BJ (cell line): Measurements from ENCODE around the gene CNKSR1. TPM values are rescaled to one million over a fixed set of nuclear protein-coding genes. Genes with fewer than 3 reads are reported as not detected.

ENCODE experiments used
- CTCF ChIA-PET: fragments of 350-600 bp; formaldehyde crosslinking; extraction: SDS; loops from one replicate; lab custom pipeline; 2021; ENCODE audit warnings: antibody characterized with exemption, inconsistent platforms; lab: Yijun Ruan, JAX
- POLR2A ChIA-PET: fragments of 300-600 bp; sonication (Branson Sonifier 250); formaldehyde crosslinking; extraction: SDS; loops from one replicate; lab custom pipeline; 2021; ENCODE audit warnings: antibody characterized with exemption; lab: Charles Lee
- DNase-seq: peaks from one replicate; pipeline ENCODE4 v3.0.0-alpha.2; 2011; ENCODE audit warnings: low read depth
- H3K27me3 ChIP-seq: 2 replicates; pipeline ENCODE4 v1.6.0; 2011; ENCODE audit warnings: low read length; ENCODE audit not compliant: control insufficient read depth, insufficient read depth
- H3K36me3 ChIP-seq: 2 replicates; pipeline ENCODE4 v1.5.1; 2011; ENCODE audit warnings: low read length; ENCODE audit not compliant: control insufficient read depth, insufficient read depth
- H3K4me3 ChIP-seq: 2 replicates; pipeline ENCODE4 v1.5.1; 2011; ENCODE audit warnings: low read depth, mild to moderate bottlenecking, control low read depth, low read length
- polyA plus RNA-seq: library from polyadenylated mRNA; depleted of rRNA; stranded (reverse); fragments of >200 nt; gene quantifications from 2 replicates; pipeline ENCODE4 v1.2.3, GENCODE V29; 2011
- TF ChIP-seq, protein P1 (sequence below): IDR thresholded peaks from 2 replicates; pipeline ENCODE4 v1.5.1; 2011; ENCODE audit warnings: low read depth, mild to moderate bottlenecking, control low read depth, inconsistent platforms, low read length, moderate library complexity; ENCODE audit not compliant: insufficient read depth

CNKSR1 gene
- polyA plus RNA-seq, 1 experiment: 0.63 TPM

DNA sequence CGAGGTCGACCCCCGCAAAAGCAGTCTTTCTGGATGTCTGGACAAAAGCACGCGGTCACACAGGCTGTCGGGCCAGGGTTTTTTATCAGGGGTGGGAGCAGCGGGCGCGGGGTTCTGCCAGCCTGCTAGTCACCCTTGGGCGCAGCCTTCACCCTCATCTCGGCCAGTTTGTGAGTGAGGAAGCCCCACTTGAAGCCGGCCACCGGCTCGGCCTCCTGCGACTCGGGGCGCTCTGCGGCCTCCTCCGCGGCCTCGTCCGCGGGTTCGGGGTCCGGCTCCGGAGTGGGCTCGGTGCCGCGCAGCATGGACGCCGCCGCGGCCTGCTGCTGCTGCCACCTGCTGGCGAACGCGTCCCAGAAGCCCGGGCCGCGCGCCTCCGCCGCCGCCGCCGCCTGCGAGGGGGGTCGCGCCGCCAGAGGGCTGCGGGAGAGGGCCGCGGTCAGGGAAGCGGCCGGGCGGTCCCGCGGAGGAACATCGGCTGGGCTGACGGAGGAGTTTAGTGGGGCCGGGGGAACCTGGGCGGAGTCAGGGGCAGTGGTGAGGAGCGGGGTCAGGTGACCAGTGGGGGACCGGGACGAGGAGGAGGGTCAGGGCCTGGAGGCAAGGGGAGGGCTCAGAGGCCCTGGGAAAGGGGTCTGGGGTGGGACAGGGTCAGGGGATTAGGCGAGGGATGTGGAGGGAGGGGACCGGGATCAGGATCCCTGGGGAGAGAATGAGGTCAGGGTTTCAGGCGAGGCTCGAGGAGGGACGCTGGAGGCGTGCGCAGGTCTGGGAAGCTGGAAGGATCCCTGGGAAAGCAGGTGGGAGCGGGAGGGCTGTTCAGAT lies 13.0 kb upstream of the CNKSR1 start:
- POLR2A ChIA-PET: no interaction called here
- H3K4me3 ChIP-seq: peak overlapping the region; percentile 32
- no peak for DNase-seq

GRCh38 chr1:26164861-26165842 lies 12.1 kb upstream of the CNKSR1 start:
- POLR2A ChIA-PET: no interaction called here
- H3K36me3 ChIP-seq: no peaks in the 10 kb centered on the region
- TF ChIP-seq, protein P1, sequence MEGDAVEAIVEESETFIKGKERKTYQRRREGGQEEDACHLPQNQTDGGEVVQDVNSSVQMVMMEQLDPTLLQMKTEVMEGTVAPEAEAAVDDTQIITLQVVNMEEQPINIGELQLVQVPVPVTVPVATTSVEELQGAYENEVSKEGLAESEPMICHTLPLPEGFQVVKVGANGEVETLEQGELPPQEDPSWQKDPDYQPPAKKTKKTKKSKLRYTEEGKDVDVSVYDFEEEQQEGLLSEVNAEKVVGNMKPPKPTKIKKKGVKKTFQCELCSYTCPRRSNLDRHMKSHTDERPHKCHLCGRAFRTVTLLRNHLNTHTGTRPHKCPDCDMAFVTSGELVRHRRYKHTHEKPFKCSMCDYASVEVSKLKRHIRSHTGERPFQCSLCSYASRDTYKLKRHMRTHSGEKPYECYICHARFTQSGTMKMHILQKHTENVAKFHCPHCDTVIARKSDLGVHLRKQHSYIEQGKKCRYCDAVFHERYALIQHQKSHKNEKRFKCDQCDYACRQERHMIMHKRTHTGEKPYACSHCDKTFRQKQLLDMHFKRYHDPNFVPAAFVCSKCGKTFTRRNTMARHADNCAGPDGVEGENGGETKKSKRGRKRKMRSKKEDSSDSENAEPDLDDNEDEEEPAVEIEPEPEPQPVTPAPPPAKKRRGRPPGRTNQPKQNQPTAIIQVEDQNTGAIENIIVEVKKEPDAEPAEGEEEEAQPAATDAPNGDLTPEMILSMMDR: no peak
- H3K27me3 ChIP-seq: peaks cover 5% of the 10 kb centered on the region
- CTCF ChIA-PET: interaction anchor here (0.6 to 2.1 kb wide), 9 partner anchors 8 to 269 kb away, joined by 3 to 9 read pairs (median 3); partner anchors contain the start of gene CNKSR1
- no peak for DNase-seq
- no peak overlapping the region for H3K4me3 ChIP-seq

More for the DNA sequence above, 13.0 kb upstream of the CNKSR1 start:
- CTCF ChIA-PET: interaction anchor here (0.6 to 2.1 kb wide), 16 partner anchors 8 to 269 kb away, joined by 3 to 10 read pairs (median 4); partner anchors contain the start of gene CNKSR1
- TF ChIP-seq, protein P1: peak; percentile 3; the same call in 1 of the 2 replicates
- H3K27me3 ChIP-seq: peaks cover 5% of the 10 kb centered on the region
- no peaks in the 10 kb centered on the region for H3K36me3 ChIP-seq

DNA sequence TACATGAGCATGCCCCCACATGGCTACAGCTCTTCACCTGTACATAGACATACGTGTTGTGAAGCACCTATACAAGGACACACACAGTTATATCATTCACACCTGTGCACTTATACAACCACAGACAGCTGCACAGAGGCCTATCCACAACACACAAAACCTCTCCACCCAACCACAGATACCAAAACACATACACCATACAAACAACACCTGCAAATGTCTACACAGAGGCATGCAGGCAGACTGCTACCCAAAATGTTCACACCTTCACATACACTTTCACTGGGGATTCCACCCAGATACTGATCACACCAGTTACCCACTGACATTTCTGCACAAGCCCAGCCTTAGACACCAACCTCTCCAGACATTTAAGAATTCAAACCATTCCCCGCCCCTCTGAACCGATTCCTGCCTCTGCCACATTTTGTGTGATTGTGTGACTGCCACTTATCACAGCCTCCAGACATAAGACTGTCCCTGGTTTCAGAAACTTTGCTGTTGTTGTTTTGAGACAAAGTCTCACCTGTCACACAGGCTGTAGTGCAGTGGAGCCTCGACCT lies 10.5 kb upstream of the CNKSR1 start:
- CTCF ChIA-PET: interaction anchor here (1.1 to 2.3 kb wide), 3 partner anchors 11 to 225 kb away, joined by 3 to 5 read pairs (median 4); no protein-coding TSS in a partner anchor
- peaks cover 5% of the 10 kb centered on the region; the same call in 1 of the 2 replicates for H3K27me3 ChIP-seq
- POLR2A ChIA-PET: no interaction called here
- no peaks in the 10 kb centered on the region; the same call in 1 of the 2 replicates for H3K36me3 ChIP-seq
- DNase-seq: no peak
- TF ChIP-seq, protein P1: no peak
- no peak overlapping the region for H3K4me3 ChIP-seq

- DNase-seq: no peak
- TF ChIP-seq, protein P1: no peak
- ChIA-PET CTCF (interaction anchor here (0.8 to 4.8 kb wide), 13 partner anchors 11 to 273 kb away, joined by 3 to 25 read pairs (median 5); partner anchors contain the start of genes CEP85 and CRYBG2), POLR2A (no interaction called here)
- Histone ChIP-seq H3K36me3 (no peaks in the 10 kb centered on the region; the same call in 1 of the 2 replicates), H3K4me3 (peak within 1 kb of the TSS; percentile 58), H3K27me3 (peaks cover 3% of the 10 kb centered on the region; the same call in 1 of the 2 replicates)
Observed at GRCh38 chr1:26168410-26169197, 8.7 kb upstream of the CNKSR1 start, which contains the start of gene C1orf232. C1orf232 (minus strand) TSS chr1:26168963; CDS start chr1:26168499, 464 bp downstream.
